ENCODE data around the gene KIAA1671. TPM values are rescaled to one million over a fixed set of nuclear protein-coding genes. Genes with fewer than 3 reads are reported as not detected.

The KIAA1671 gene
- total and polyA plus RNA-seq, 2 of the 13 experiments (the other 11 are each of a cell fraction or from before 2014, with no cell fraction given) = 13.5 to 13.6 TPM

DNA sequence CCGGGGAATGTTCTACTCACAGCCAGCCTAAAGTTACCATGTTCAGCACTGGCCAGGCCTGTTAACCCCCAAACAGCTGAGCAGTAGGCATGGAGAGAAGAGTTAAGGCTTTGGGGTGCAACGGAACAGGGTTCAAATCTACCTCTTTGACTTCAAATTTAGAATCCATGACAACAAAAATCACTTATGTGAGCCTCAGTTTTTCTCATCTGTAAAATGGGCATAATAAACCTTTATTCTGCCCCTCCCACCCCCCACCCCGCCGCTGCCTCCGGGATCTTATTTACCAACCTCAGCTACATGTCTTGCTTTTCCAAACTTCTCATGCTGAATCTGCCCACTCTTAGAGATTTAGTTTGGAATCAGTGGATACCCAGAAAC, 134.4 kb downstream of the KIAA1671 start:
- Histone ChIP-seq H3K4me2 (ENCODE audit: low read depth, low read length) (no peak overlapping the region), H3K27me3 (ENCODE audit: control insufficient read depth in 1 of 2, insufficient read depth in 2 of 2, low read length in 2 of 2) (no peaks in the 10 kb centered on the region), H3K79me2 (ENCODE audit: insufficient read depth, low read length) (no peaks in the 10 kb centered on the region), H3K9me3 (ENCODE audit: low read length) (no peaks in the 10 kb centered on the region), H4K20me1 (ENCODE audit: insufficient read depth, low read length) (no peaks in the 10 kb centered on the region), H3K9ac (ENCODE audit: insufficient read depth, low read depth, low read length) (no peak overlapping the region), H2AFZ (ENCODE audit: low read length) (no peak overlapping the region), H3K4me3 (replicated peaks in 1 of 3; ENCODE audit: insufficient read depth in 1 of 3, low read depth in 2 of 3, low read length in 3 of 3) (no peak overlapping the region), H3K4me1 (ENCODE audit: insufficient read depth, low read length) (peaks cover 48% of the 10 kb centered on the region), H3K27ac (ENCODE audit: extremely low read length, insufficient read depth, low read length) (peak overlapping the region; percentile 50), H3K36me3 (replicated peaks in 1 of 2; ENCODE audit: control insufficient read depth in 1 of 2, insufficient read depth in 2 of 2, low read length in 2 of 2) (no peaks in the 10 kb centered on the region)
- no peak for ATAC-seq
- 78% methylated on average over 5 of the region's 5 CpGs for WGBS (ENCODE audit: low lambda C conversion rate)
- TF ChIP-seq ZNF629 (CRISPR knock-in tag; conservative IDR thresholded peaks at IDR 0.05) (peak; percentile 90), NFE2L2 (IDR thresholded peaks at IDR 0.05; ENCODE audit: low read length) (no peak), SRF (IDR thresholded peaks at IDR 0.05; ENCODE audit: low read depth, low read length) (no peak)
- no TSS peak for BruUV-seq (replicated peaks)
- DNase-seq (ENCODE audit: low spot score) = no peak
- intact Hi-C loops (cut with micrococcal nuclease; ENCODE audit: unreplicated experiment) = no loop called here
- in situ Hi-C loops (cut with HindIII; ENCODE audit: extremely low pct_ligation_motif_present, low pct_unique_long_range_greater_than_20kb) = no loop called here
- CTCF ChIA-PET (ENCODE audit: low intra/inter-chr PET ratio, low total read pairs) = no interaction called here
- FAIRE-seq = no peak
- POLR2A ChIA-PET = interaction anchor here (0.6 kb wide), 1 partner anchor 20 kb away, joined by 3 read pairs; no protein-coding TSS in a partner anchor

DNA sequence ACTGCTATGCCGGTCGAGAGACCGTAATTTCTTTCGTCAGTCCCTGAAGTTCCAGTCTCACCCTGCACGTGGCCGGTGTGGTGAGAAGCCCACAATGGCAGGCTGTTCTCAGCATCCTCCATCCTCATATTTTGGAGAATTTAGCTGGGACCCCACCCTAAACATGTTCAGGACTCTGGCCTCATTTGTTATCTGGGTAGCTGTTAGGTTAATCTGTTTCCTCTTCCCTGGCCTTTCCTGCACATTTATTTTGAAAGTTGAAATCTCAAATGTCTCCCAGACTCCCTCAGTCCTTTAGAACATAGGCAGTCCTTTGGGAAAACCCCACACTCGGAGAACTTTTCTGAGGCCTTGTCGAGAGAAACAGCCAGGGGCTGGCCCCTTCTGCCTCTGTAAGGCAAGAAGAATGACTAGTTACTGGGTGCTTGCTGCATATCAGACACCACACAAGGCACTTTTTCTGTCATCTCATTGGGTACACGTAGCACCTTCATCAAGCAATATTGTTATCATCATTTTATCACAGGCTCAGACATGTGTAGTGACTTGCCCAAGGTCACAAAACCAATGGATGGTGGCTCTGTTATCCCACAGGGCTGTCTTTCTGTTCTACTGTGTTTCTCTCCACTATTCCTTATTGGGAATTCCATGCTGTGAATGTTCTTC, 137.8 kb downstream of the KIAA1671 start:
- no peaks in the 10 kb centered on the region for H3K27me3 ChIP-seq (ENCODE audit: control insufficient read depth in 1 of 2, insufficient read depth in 2 of 2, low read length in 2 of 2)
- TF ChIP-seq TARDBP (CRISPR knock-in tag; IDR thresholded peaks at IDR 0.05) (no peak), ZNF337 (CRISPR knock-in tag; IDR thresholded peaks at IDR 0.05; ENCODE audit: borderline replicate concordance, low read depth) (no peak), NR2F1 (CRISPR knock-in tag; IDR thresholded peaks at IDR 0.05) (no peak), KLF9 (CRISPR knock-in tag; IDR thresholded peaks at IDR 0.05; ENCODE audit: low read depth) (no peak), AHR (CRISPR knock-in tag; IDR thresholded peaks at IDR 0.05) (no peak), ZBTB21 (CRISPR knock-in tag; IDR thresholded peaks at IDR 0.05) (no peak), PLRG1 (conservative IDR thresholded peaks at IDR 0.05) (no peak), AGO1 (IDR thresholded peaks at IDR 0.05; ENCODE audit: low read depth, low read length, poor library complexity, severe bottlenecking) (no peak), HHEX (CRISPR knock-in tag; IDR thresholded peaks at IDR 0.05) (no peak), KAT7 (CRISPR knock-in tag; IDR thresholded peaks at IDR 0.05; ENCODE audit: borderline replicate concordance) (no peak), MED13 (CRISPR knock-in tag; IDR thresholded peaks at IDR 0.05) (no peak)
- TF ChIP-seq, protein P1, sequence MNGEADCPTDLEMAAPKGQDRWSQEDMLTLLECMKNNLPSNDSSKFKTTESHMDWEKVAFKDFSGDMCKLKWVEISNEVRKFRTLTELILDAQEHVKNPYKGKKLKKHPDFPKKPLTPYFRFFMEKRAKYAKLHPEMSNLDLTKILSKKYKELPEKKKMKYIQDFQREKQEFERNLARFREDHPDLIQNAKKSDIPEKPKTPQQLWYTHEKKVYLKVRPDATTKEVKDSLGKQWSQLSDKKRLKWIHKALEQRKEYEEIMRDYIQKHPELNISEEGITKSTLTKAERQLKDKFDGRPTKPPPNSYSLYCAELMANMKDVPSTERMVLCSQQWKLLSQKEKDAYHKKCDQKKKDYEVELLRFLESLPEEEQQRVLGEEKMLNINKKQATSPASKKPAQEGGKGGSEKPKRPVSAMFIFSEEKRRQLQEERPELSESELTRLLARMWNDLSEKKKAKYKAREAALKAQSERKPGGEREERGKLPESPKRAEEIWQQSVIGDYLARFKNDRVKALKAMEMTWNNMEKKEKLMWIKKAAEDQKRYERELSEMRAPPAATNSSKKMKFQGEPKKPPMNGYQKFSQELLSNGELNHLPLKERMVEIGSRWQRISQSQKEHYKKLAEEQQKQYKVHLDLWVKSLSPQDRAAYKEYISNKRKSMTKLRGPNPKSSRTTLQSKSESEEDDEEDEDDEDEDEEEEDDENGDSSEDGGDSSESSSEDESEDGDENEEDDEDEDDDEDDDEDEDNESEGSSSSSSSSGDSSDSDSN (CRISPR knock-in tag; IDR thresholded peaks at IDR 0.05) = no peak
- H3K9me3 ChIP-seq (ENCODE audit: low read length) = no peaks in the 10 kb centered on the region
- POLR2A ChIA-PET = no interaction called here
- H3K27ac ChIP-seq (ENCODE audit: extremely low read length, insufficient read depth, low read length) = no peak overlapping the region
- in situ Hi-C loops (cut with HindIII; ENCODE audit: extremely low pct_ligation_motif_present, low pct_unique_long_range_greater_than_20kb) = no loop called here
- BruUV-seq (replicated peaks) = no TSS peak
- H3K9ac ChIP-seq (ENCODE audit: insufficient read depth, low read depth, low read length) = no peak overlapping the region
- ATAC-seq = no peak
- intact Hi-C loops (cut with micrococcal nuclease; ENCODE audit: unreplicated experiment) = no loop called here
- no peaks in the 10 kb centered on the region for H4K20me1 ChIP-seq (ENCODE audit: insufficient read depth, low read length)
- no peaks in the 10 kb centered on the region for H3K36me3 ChIP-seq (replicated peaks in 1 of 2; ENCODE audit: control insufficient read depth in 1 of 2, insufficient read depth in 2 of 2, low read length in 2 of 2)
- 95% methylated on average over 3 of the region's 9 CpGs for WGBS (ENCODE audit: low lambda C conversion rate)
- CTCF ChIA-PET (ENCODE audit: low intra/inter-chr PET ratio, low total read pairs) = no interaction called here
- H3K4me3 ChIP-seq (replicated peaks in 1 of 3; ENCODE audit: insufficient read depth in 1 of 3, low read depth in 2 of 3, low read length in 3 of 3) = no peak overlapping the region
- no peak for DNase-seq (ENCODE audit: low spot score)
- peaks cover 25% of the 10 kb centered on the region for H3K4me1 ChIP-seq (ENCODE audit: insufficient read depth, low read length)
- no peak overlapping the region for H2AFZ ChIP-seq (ENCODE audit: low read length)
- H3K4me2 ChIP-seq (ENCODE audit: low read depth, low read length) = no peak overlapping the region
- no peak for FAIRE-seq
- no peaks in the 10 kb centered on the region for H3K79me2 ChIP-seq (ENCODE audit: insufficient read depth, low read length)
